Measurements from ENCODE around the gene DCAF12L1. TPM values are rescaled to one million over a fixed set of nuclear protein-coding genes. Genes with fewer than 3 reads are reported as not detected.

The DCAF12L1 gene
- not detected for total RNA-seq

DNA sequence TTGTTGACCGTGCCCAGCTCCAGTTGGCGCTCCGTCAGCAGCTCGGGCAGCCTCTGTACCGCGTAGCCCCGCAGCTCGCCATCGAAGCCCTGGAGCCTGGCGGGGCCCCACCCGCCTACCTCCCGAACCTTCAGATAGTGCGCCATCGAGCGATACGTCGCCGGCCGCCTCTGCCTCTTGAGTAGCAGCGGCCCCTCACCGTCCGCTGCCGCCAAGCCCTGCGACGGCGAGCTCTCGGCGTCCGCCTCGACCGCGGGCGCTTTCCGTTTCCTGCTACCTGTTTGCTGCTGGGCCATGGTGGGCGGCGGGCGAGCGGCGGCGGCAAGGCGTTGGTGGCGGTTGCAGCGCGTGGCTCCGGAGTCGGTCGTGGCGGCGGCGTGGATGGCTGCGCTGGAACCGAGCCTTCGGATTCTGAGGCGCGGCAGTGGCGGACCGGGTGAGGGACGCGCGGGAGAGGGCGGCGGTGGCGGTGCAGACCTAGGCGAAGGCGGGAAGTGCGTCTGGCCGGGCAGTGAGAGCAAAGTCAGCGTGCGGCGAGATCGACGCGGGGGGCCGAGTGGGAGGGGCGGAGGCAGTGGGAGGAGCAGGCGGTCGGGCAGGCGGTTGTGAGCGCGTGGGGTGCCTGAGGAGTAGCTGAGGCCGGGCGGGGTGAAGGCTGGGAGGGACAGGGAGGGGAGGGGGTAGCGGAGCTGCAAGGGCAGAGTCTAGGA lies at the start of gene DCAF12L1:
TSS of gene DCAF12L1 (minus strand) at position 502 of the 710 bp plus-strand sequence. CDS start at position 296, 206 bp downstream.
- no peak for DNase-seq (ENCODE audit: low read depth in 2 of 3, low spot score in 2 of 3)

- no peak for DNase-seq (ENCODE audit: low read depth in 2 of 3, low spot score in 2 of 3)
Measured at GRCh38 chrX:126580877-126581276, 28.3 kb upstream of the DCAF12L1 start.

- DNase-seq (ENCODE audit: low read depth in 2 of 3, low spot score in 2 of 3), result no peak
Measured at GRCh38 chrX:126575911-126576310, 23.3 kb upstream of the DCAF12L1 start.

GRCh38 chrX:126557151-126557550 lies 4.5 kb upstream of the DCAF12L1 start:
- DNase-seq (ENCODE audit: low read depth in 2 of 3, low spot score in 2 of 3), result no peak

- no peak for DNase-seq (ENCODE audit: low read depth in 2 of 3, low spot score in 2 of 3)
Measured at GRCh38 chrX:126551725-126552312, 795 bp downstream of the DCAF12L1 start.

GRCh38 chrX:126551306-126551705 lies 1.3 kb downstream of the DCAF12L1 start:
- DNase-seq (ENCODE audit: low read depth in 2 of 3, low spot score in 2 of 3), result no peak

- no peak for DNase-seq (ENCODE audit: low read depth in 2 of 3, low spot score in 2 of 3)
Measured at GRCh38 chrX:126550816-126551215, 1.8 kb downstream of the DCAF12L1 start.

DNA sequence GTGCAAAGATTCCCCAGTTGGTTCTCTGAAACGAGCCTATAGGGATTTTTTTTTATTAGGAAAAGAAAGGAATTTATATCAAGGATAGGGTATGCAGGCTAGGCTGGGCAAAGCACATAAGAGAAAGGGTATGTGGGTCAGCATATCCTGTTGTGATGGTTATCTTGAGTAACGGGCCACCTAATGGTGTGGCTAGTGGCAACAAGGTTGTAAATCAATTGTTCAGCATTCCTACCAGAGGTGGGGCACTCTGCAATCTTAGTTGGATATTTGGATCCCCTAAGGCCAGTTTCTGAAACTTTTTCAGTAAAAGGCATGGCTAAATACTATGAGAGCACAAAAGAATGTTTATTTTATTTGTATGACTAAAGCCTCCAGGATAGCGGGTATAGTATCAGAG lies 42.7 kb downstream of the DCAF12L1 start:
- no peak for DNase-seq (ENCODE audit: low read depth in 2 of 3, low spot score in 2 of 3)

Small RNA genes within 50 kb of the gene (small RNA-seq; reads per million reads assigned to genes)
- gene Z69908.1, result not detected

Data from hematopoietic multipotent progenitor cell (in vitro differentiated cells).